Thyroid gland (tissue), 4 donors: ENCODE data around the gene UST. TPM values are rescaled to one million over a fixed set of nuclear protein-coding genes. Genes with fewer than 3 reads are reported as not detected.

Source experiments
- DNase-seq, 2 donors: peaks; one replicate each; pipeline ENCODE4 v3.0.0-alpha.2; 2019
- H3K27ac ChIP-seq, 3 donors: fragments of 200-600 bp; sonication (generic); 1 replicate in 2 of 3; 2 replicates in 1 of 3; pipeline ENCODE4 v1.5.1; 2016 to 2019; ENCODE audit warnings: mild to moderate bottlenecking in 1 of 3, moderate library complexity in 1 of 3
- H3K27me3 ChIP-seq: fragments of 200-600 bp; sonication (generic); one replicate; pipeline ENCODE4 v1.5.1; 2019
- H3K36me3 ChIP-seq, 2 donors: fragments of 200-600 bp; sonication (generic); one replicate each; pipeline ENCODE4 v1.5.1; 2016 to 2019
- H3K4me1 ChIP-seq, 2 donors: fragments of 200-600 bp; sonication (generic); one replicate each; pipeline ENCODE4 v1.5.1; 2017 to 2019
- H3K4me3 ChIP-seq, 3 donors: fragments of 200-600 bp; sonication (generic); replicated peaks in 1 of 3; 1 replicate in 2 of 3; 2 replicates in 1 of 3; pipeline ENCODE4 v1.5.1; 2016; ENCODE audit warnings: mild to moderate bottlenecking in 1 of 3
- H3K9me3 ChIP-seq: fragments of 200-600 bp; sonication (generic); one replicate; pipeline ENCODE4 v1.5.1; 2017
- CTCF ChIP-seq, 6 experiments: fragments of 200-600 bp in 3 of 6; fragments of 450-650 bp in 3 of 6; sonication (generic) in 3 of 6; IDR thresholded peaks; one replicate each; pipeline ENCODE4 v1.5.1; 2016 to 2019; ENCODE audit warnings: antibody characterized with exemption in 6 of 6, mild to moderate bottlenecking in 2 of 6, inconsistent platforms in 1 of 6, moderate library complexity in 1 of 6
- POLR2A ChIP-seq, 2 donors: fragments of 450-650 bp; IDR thresholded peaks; one replicate each; pipeline ENCODE4 v1.6.1; 2017; ENCODE audit warnings: antibody characterized with exemption in 2 of 2, mild to moderate bottlenecking in 2 of 2, moderate library complexity in 1 of 2
- WGBS, 2 donors: methylation state at CpG; one replicate each; pipeline ENCODE4 v1.1.5; 2017; 5-methylcytosine and 5-hydroxymethylcytosine counted together
- intact Hi-C: fragments of 100-400 bp; cut with DNase I; formaldehyde crosslinking; loops from one replicate; pipeline ENCODE4 v1.15.1; 2023
- total RNA-seq, 4 donors: library from RNA; depleted of rRNA; stranded (reverse); fragments of >200 nt; gene quantifications; one replicate each; pipeline ENCODE4 v1.2.3, GENCODE V29; 2016

UST gene
- total RNA-seq, 4 donors from 2014 or later = 73.4 to 91.2 (median 81.4) TPM

- no peaks in the 10 kb centered on the region for H3K36me3 ChIP-seq
- H3K4me3 ChIP-seq = no peak overlapping the region
- H3K27me3 ChIP-seq = no peaks in the 10 kb centered on the region
- DNase-seq = peak; percentile 35 to 54
- intact Hi-C loops = loop anchor here (5.0 kb wide), 1 partner anchor 339 kb away; no protein-coding TSS in a partner anchor
- WGBS, 2 donors = 35 to 60% methylated on average over 9 of the region's 9 CpGs
- no peaks in the 10 kb centered on the region for H3K9me3 ChIP-seq
- peak overlapping the region; percentile 53 to 73 (median 58) for H3K27ac ChIP-seq
- no peak for TF ChIP-seq POLR2A (IDR thresholded peaks at IDR 0.05)
- TF ChIP-seq CTCF (IDR thresholded peaks at IDR 0.05) = no peak
- peaks cover 7 to 10% of the 10 kb centered on the region in 2 donors for H3K4me1 ChIP-seq
Observed at GRCh38 chr6:149088361-149088760, 341.5 kb downstream of the UST start.

- 82 to 86% methylated on average over 8 of the region's 8 CpGs for WGBS, 2 donors
- no peak overlapping the region for H3K27ac ChIP-seq
- H3K4me3 ChIP-seq = no peak overlapping the region
- intact Hi-C loops = loop anchor here (5.0 kb wide), 1 partner anchor 338 kb away; no protein-coding TSS in a partner anchor
- TF ChIP-seq CTCF (IDR thresholded peaks at IDR 0.05) (no peak), POLR2A (IDR thresholded peaks at IDR 0.05) (no peak)
- no peaks in the 10 kb centered on the region for H3K27me3 ChIP-seq
- peaks cover 18 to 21% of the 10 kb centered on the region in 2 donors for H3K4me1 ChIP-seq
- H3K9me3 ChIP-seq = no peaks in the 10 kb centered on the region
- DNase-seq = no peak
- H3K36me3 ChIP-seq = no peaks in the 10 kb centered on the region
Observed at GRCh38 chr6:149089510-149089909, 342.7 kb downstream of the UST start.

GRCh38 chr6:149090937-149091336 lies 344.1 kb downstream of the UST start:
- no peak overlapping the region for H3K4me3 ChIP-seq
- WGBS, 2 donors = 85 to 93% methylated on average over 4 of the region's 4 CpGs
- intact Hi-C loops = no loop called here
- H3K27ac ChIP-seq = no peak overlapping the region
- no peaks in the 10 kb centered on the region for H3K27me3 ChIP-seq
- H3K4me1 ChIP-seq = peaks cover 29 to 33% of the 10 kb centered on the region in 2 donors
- no peak for DNase-seq
- no peak for TF ChIP-seq CTCF (IDR thresholded peaks at IDR 0.05)
- no peak for TF ChIP-seq POLR2A (IDR thresholded peaks at IDR 0.05)
- no peaks in the 10 kb centered on the region for H3K9me3 ChIP-seq
- no peaks in the 10 kb centered on the region for H3K36me3 ChIP-seq

GRCh38 chr6:149093643-149094042 lies 346.8 kb downstream of the UST start:
- H3K4me3 ChIP-seq = no peak overlapping the region
- WGBS, 2 donors = 45 to 52% methylated on average over 3 of the region's 3 CpGs
- peak overlapping the region; percentile 22 to 65 (median 36) for H3K27ac ChIP-seq
- H3K4me1 ChIP-seq = peaks cover 37 to 39% of the 10 kb centered on the region in 2 donors
- intact Hi-C loops = no loop called here
- no peaks in the 10 kb centered on the region for H3K9me3 ChIP-seq
- H3K36me3 ChIP-seq = no peaks in the 10 kb centered on the region
- TF ChIP-seq POLR2A (IDR thresholded peaks at IDR 0.05) = no peak
- no peak for TF ChIP-seq CTCF (IDR thresholded peaks at IDR 0.05)
- H3K27me3 ChIP-seq = no peaks in the 10 kb centered on the region
- DNase-seq = no peak

- TF ChIP-seq CTCF (IDR thresholded peaks at IDR 0.05) (no peak), POLR2A (IDR thresholded peaks at IDR 0.05) (no peak)
- DNase-seq = peak; percentile 50
- Histone ChIP-seq H3K27me3 (no peaks in the 10 kb centered on the region), H3K36me3 (no peaks in the 10 kb centered on the region), H3K27ac (peak overlapping the region in 2 of 3 donors; percentile 45 to 65), H3K9me3 (no peaks in the 10 kb centered on the region), H3K4me3 (no peak overlapping the region), H3K4me1 (peaks cover 37 to 39% of the 10 kb centered on the region in 2 donors)
- WGBS, 2 donors = 47 to 69% methylated on average over 3 of the region's 3 CpGs
- intact Hi-C loops = no loop called here
Observed at GRCh38 chr6:149094156-149094555, 347.3 kb downstream of the UST start.
